Activated naive CD8-positive, alpha-beta T cell treated with anti-CD3 and anti-CD28 coated beads, Interleukin-2, amount 50 U/mL, for 24 hours (primary cell): ENCODE results near the gene UGGT2.
"Not testable (repeated sequence)": the region's sequence is repeated elsewhere in the genome, so short reads cannot be mapped to it uniquely, and the experiment has no call there.

Experiments used
- ATAC-seq: fragments of 150-1000 bp; cut with Tn5 transposase; one replicate; pipeline ENCODE4 v1.10.0; 2021
- DNase-seq: peaks from one replicate; pipeline ENCODE4 v3.0.0; 2021
- H3K27ac Mint-ChIP-seq: one replicate; pipeline ENCODE4 v1.8.0; 2021; ENCODE audit warnings: mild to moderate bottlenecking, mixed read lengths
- H3K27me3 Mint-ChIP-seq: one replicate; pipeline ENCODE4 v1.8.0; 2021; ENCODE audit warnings: mixed read lengths
- H3K36me3 Mint-ChIP-seq: one replicate; pipeline ENCODE4 v1.8.0; 2021; ENCODE audit warnings: low read depth, mixed read lengths
- H3K4me1 Mint-ChIP-seq: one replicate; pipeline ENCODE4 v1.8.0; 2021; ENCODE audit warnings: mixed read lengths
- H3K4me3 Mint-ChIP-seq: one replicate; pipeline ENCODE4 v1.8.0; 2021; ENCODE audit warnings: mild to moderate bottlenecking, moderate library complexity, mixed read lengths
- H3K9me3 Mint-ChIP-seq: one replicate; pipeline ENCODE4 v1.8.0; 2021; ENCODE audit warnings: mixed read lengths

Gene UGGT2

DNA sequence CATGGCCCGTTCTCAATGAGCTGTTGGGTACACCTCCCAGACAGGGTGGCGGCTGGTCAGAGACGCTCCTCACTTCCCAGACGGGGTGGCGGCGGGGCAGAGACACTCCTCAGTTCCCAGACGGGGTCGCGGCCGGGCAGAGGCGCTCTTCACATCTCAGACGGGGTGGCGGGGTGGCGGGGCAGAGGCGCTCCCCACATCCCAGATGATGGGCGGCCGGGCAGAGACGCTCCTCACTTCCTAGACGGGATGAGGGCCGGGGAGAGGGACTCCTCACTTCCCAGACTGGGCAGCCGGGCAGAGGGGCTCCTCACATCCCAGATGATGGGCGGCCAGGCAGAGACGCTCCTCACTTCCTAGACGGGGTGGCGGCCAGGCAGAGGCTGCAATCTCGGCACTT lies 207.5 kb downstream of the UGGT2 start:
- not testable (repeated sequence) for H3K27ac Mint-ChIP-seq, H3K4me3 Mint-ChIP-seq, H3K4me1 Mint-ChIP-seq, H3K9me3 Mint-ChIP-seq, H3K36me3 Mint-ChIP-seq, DNase-seq, H3K27me3 Mint-ChIP-seq, ATAC-seq

DNA sequence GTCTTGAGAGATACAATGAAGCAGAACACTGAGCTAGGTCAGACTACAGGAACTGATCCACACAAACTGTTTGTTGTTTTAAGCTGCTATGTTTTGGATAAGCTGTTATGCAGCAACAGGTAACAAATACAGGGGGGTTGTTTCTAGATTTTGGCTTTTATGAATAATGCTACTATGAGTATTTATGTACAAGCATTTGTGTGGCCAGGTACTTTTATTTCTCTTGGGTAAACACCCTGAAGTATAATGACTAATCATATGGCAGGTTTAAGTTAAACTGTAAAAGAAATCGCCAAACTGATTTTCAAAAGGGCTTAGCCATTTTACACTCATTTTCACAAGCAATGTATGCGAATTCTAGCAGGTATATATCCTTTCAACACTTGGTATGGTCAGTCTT lies 210.3 kb downstream of the UGGT2 start:
- Mint-ChIP-seq H3K27ac (no peak overlapping the region), H3K4me1 (no peaks in the 10 kb centered on the region), H3K27me3 (peaks cover 6% of the 10 kb centered on the region), H3K36me3 (no peaks in the 10 kb centered on the region), H3K4me3 (no peak overlapping the region), H3K9me3 (peaks cover 5% of the 10 kb centered on the region)
- no peak for DNase-seq
- ATAC-seq: no peak

DNA sequence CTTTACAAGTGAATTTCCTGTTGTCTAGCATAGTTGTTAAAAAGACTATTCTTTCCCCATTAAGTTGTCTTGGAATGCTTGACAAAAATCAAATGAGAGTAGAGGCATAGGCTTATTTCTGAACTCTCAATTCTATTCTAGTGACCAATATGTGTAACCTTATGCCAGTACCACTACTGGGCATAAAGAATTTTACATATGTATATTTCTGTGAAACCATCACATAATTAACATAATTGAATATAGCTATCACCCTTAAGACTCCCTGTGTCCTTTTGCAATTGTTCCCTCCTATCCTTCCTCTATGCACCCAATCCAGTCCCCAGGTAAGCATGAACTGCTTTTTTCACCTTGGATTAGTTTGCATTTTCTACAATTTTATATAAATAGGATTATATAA lies 211.3 kb downstream of the UGGT2 start:
- no peak overlapping the region for H3K4me3 Mint-ChIP-seq
- peaks cover 6% of the 10 kb centered on the region for H3K27me3 Mint-ChIP-seq
- peaks cover 5% of the 10 kb centered on the region for H3K9me3 Mint-ChIP-seq
- no peaks in the 10 kb centered on the region for H3K36me3 Mint-ChIP-seq
- ATAC-seq (no peak), DNase-seq (no peak)
- H3K4me1 Mint-ChIP-seq: no peaks in the 10 kb centered on the region
- no peak overlapping the region for H3K27ac Mint-ChIP-seq

DNA sequence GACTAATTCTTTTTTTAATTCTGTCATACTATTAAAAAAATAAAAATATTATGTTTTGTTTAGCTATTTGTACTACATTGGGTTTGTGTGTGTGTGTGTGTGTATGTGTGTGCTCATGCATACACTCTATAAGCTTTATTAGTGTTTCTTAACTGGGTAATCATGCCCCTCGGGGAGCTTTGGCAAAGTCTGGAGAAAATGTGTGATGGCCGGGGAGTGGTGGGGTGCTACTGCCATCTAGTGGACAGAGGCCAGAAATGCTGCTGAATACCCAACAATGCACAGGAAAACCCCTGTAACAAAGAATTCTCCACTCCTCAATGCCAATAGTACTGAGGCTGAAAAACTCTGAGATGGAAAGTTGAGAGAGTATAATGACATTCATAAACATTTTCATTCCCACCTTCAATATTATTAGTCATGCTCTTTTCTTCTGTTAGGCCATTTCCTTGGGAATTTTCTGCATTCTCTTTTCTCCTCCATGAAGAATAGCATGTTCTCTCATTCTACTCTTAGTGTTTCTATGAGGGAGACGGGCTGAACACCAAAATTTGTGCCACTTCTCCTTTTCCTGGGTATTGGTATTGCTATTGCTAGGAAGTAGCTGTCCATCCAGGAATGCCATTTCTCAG lies 219.0 kb downstream of the UGGT2 start:
- Mint-ChIP-seq H3K9me3 (peaks cover 5% of the 10 kb centered on the region), H3K4me1 (no peaks in the 10 kb centered on the region), H3K36me3 (no peaks in the 10 kb centered on the region), H3K4me3 (no peak overlapping the region), H3K27me3 (peaks cover 10% of the 10 kb centered on the region), H3K27ac (no peak overlapping the region)
- DNase-seq: peak; percentile 60
- ATAC-seq: peak; percentile 54

GRCh38 chr13:95833719-95834118 lies 219.5 kb downstream of the UGGT2 start:
- no peak for DNase-seq
- Mint-ChIP-seq H3K4me3 (no peak overlapping the region), H3K4me1 (no peaks in the 10 kb centered on the region), H3K27me3 (peaks cover 10% of the 10 kb centered on the region), H3K27ac (no peak overlapping the region), H3K36me3 (no peaks in the 10 kb centered on the region), H3K9me3 (peaks cover 2% of the 10 kb centered on the region)
- no peak for ATAC-seq

GRCh38 chr13:95833126-95833525 lies 220.1 kb downstream of the UGGT2 start:
- H3K9me3 Mint-ChIP-seq: no peaks in the 10 kb centered on the region
- DNase-seq (no peak), ATAC-seq (no peak)
- no peak overlapping the region for H3K4me3 Mint-ChIP-seq
- H3K4me1 Mint-ChIP-seq: no peaks in the 10 kb centered on the region
- H3K27me3 Mint-ChIP-seq: peaks cover 11% of the 10 kb centered on the region
- no peaks in the 10 kb centered on the region for H3K36me3 Mint-ChIP-seq
- H3K27ac Mint-ChIP-seq: no peak overlapping the region

GRCh38 chr13:95822303-95822702 lies 230.9 kb downstream of the UGGT2 start:
- ATAC-seq: no peak
- peaks cover 8% of the 10 kb centered on the region for H3K27me3 Mint-ChIP-seq
- H3K9me3 Mint-ChIP-seq: no peaks in the 10 kb centered on the region
- H3K4me3 Mint-ChIP-seq: no peak overlapping the region
- H3K36me3 Mint-ChIP-seq: no peaks in the 10 kb centered on the region
- H3K4me1 Mint-ChIP-seq: no peaks in the 10 kb centered on the region
- H3K27ac Mint-ChIP-seq: no peak overlapping the region
- no peak for DNase-seq

GRCh38 chr13:95814495-95814894 lies 238.7 kb downstream of the UGGT2 start:
- peaks cover 3% of the 10 kb centered on the region for H3K36me3 Mint-ChIP-seq
- DNase-seq: no peak
- H3K4me3 Mint-ChIP-seq: no peak overlapping the region
- H3K4me1 Mint-ChIP-seq: no peaks in the 10 kb centered on the region
- no peak overlapping the region for H3K27ac Mint-ChIP-seq
- ATAC-seq: no peak
- H3K9me3 Mint-ChIP-seq: peaks cover 17% of the 10 kb centered on the region
- H3K27me3 Mint-ChIP-seq: peaks cover 10% of the 10 kb centered on the region

- Mint-ChIP-seq H3K27me3 (peaks cover 14% of the 10 kb centered on the region), H3K27ac (no peak overlapping the region), H3K4me1 (no peaks in the 10 kb centered on the region), H3K4me3 (no peak overlapping the region), H3K36me3 (peaks cover 3% of the 10 kb centered on the region), H3K9me3 (peaks cover 20% of the 10 kb centered on the region)
- ATAC-seq (no peak), DNase-seq (no peak)
These were observed 240.1 kb downstream of the UGGT2 start for GRCh38 chr13:95813139-95813538.

- Mint-ChIP-seq H3K27me3 (peaks cover 21% of the 10 kb centered on the region), H3K4me1 (no peaks in the 10 kb centered on the region), H3K9me3 (peaks cover 25% of the 10 kb centered on the region), H3K27ac (no peak overlapping the region), H3K4me3 (no peak overlapping the region), H3K36me3 (peaks cover 3% of the 10 kb centered on the region)
- DNase-seq (no peak), ATAC-seq (no peak)
These were observed 243.8 kb downstream of the UGGT2 start for GRCh38 chr13:95809429-95809828.

DNA sequence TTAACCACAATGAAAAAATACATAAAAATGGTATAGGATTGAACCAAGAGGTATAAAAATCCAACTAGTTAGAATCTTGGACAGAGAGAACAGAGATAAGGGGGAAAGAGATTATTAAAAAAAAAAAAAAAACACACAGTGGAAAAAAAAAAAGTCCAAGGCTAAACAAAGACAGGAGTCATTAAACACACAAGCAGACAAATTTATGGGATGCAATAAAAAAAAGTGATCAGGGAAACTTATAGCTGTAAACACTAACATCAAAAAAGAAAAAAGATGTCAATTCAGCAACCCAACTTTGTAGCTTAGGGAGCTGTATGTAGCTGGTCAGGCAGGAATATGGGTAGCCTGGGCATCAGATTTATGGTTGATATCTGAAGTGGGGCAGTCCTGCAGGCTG lies 247.3 kb downstream of the UGGT2 start:
- H3K9me3 Mint-ChIP-seq: peaks cover 13% of the 10 kb centered on the region
- H3K27me3 Mint-ChIP-seq: peaks cover 27% of the 10 kb centered on the region
- DNase-seq (no peak), ATAC-seq (no peak)
- H3K4me1 Mint-ChIP-seq: no peaks in the 10 kb centered on the region
- no peaks in the 10 kb centered on the region for H3K36me3 Mint-ChIP-seq
- H3K27ac Mint-ChIP-seq: no peak overlapping the region
- H3K4me3 Mint-ChIP-seq: no peak overlapping the region

DNA sequence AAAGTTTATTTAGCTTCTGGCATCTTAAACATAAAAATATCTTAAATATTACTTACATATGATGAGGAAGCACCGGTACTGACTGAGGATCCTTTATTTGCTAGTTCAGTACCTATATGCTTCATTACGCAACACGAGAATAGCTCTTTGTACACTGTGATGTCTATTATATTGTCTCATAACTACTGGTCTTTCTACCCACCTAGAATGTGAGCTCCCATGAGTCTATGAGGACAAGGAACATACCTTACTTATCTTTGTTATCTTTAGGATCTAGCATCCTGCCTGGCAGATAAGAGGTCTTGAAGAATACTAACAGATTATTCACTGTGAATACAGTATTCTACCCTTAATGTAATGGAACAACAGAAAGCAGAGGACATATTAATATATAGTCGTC lies 251.4 kb downstream of the UGGT2 start:
- DNase-seq: no peak
- ATAC-seq: no peak

DNA sequence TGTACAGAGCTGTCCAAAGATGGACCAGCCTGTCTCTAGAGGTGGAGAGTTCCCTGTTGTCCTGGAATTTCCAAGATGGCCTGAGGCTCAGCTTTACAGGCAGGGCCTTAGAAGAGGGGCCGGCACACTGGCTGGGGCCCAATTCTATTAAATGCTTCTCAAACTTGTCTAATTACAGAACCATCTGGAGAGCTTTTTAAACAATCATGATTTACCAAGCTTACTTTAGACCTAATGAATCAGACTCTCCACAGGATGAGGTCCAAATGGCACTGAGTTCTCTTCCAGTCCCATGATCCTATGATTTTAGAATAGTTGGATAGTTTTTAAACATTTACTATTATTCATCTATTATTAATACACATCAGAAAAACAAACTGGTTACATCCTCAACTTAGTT lies 252.8 kb downstream of the UGGT2 start:
- no peak overlapping the region for H3K27ac Mint-ChIP-seq
- H3K36me3 Mint-ChIP-seq: no peaks in the 10 kb centered on the region
- ATAC-seq: no peak
- no peak for DNase-seq
- no peaks in the 10 kb centered on the region for H3K9me3 Mint-ChIP-seq
- no peak overlapping the region for H3K4me3 Mint-ChIP-seq
- H3K27me3 Mint-ChIP-seq: peaks cover 12% of the 10 kb centered on the region
- H3K4me1 Mint-ChIP-seq: no peaks in the 10 kb centered on the region

More for the DNA sequence above, 251.4 kb downstream of the UGGT2 start:
- Mint-ChIP-seq H3K4me3 (no peak overlapping the region), H3K9me3 (peaks cover 8% of the 10 kb centered on the region), H3K27ac (no peak overlapping the region), H3K36me3 (no peaks in the 10 kb centered on the region), H3K4me1 (no peaks in the 10 kb centered on the region), H3K27me3 (peaks cover 15% of the 10 kb centered on the region)

- Mint-ChIP-seq H3K36me3 (peaks cover 21% of the 10 kb centered on the region), H3K4me3 (no peak overlapping the region), H3K27ac (no peak overlapping the region), H3K27me3 (peaks cover 1% of the 10 kb centered on the region), H3K9me3 (no peaks in the 10 kb centered on the region), H3K4me1 (no peaks in the 10 kb centered on the region)
- DNase-seq (no peak), ATAC-seq (no peak)
These were observed 256.2 kb downstream of the UGGT2 start for GRCh38 chr13:95797016-95797415.

DNA sequence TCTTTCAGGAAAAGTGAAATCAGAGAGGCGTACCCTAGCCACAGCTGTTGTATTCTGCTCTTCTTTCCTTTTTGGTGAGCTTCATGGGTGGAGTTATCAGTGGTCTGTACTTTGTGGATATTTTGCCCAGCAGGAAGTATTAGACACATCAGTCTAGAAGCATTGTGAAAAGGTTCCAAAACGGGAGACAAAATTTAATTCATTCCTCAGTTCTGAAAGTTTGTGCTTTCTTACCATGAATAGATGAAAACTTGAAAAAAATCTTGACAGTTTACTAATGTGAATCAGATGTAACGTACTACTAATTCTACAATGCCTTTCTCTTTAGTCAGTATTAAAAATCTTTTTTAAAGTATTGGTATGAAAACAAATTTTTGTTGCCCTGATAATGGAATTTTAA lies 259.4 kb downstream of the UGGT2 start:
- no peak for ATAC-seq
- no peak for DNase-seq
- H3K36me3 Mint-ChIP-seq: peaks cover 44% of the 10 kb centered on the region
- H3K27ac Mint-ChIP-seq: no peak overlapping the region
- H3K9me3 Mint-ChIP-seq: no peaks in the 10 kb centered on the region
- H3K4me3 Mint-ChIP-seq: no peak overlapping the region
- no peaks in the 10 kb centered on the region for H3K4me1 Mint-ChIP-seq
- H3K27me3 Mint-ChIP-seq: no peaks in the 10 kb centered on the region

DNA sequence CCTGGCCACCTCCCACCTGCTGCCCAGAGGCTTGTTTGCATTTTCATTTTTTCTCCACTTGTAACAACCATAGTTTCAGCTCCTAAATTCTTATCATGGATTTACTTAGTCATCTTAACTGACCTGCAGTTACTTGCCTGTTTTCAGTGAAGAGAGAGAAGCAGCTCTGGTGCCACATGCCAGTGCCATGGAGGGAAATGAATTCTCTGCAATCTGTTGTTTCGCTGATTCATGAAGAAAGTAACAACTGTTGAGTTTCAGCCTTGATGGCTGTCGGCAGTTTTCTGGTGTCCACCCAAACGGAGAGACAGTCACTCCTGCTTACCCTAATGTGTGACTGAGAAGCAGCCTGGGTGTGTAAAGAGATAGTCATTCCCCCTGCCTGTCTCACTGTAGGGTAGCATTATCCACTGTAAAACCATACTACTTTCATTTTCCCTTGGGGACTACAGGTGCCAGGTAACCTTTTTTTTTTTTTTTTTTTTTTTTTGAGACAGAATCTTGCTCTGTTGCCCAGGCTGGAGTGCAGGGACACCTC lies 260.1 kb downstream of the UGGT2 start:
- Mint-ChIP-seq H3K4me3 (no peak overlapping the region), H3K4me1 (no peaks in the 10 kb centered on the region), H3K36me3 (peaks cover 51% of the 10 kb centered on the region), H3K27me3 (no peaks in the 10 kb centered on the region), H3K9me3 (no peaks in the 10 kb centered on the region), H3K27ac (no peak overlapping the region)
- no peak for ATAC-seq
- DNase-seq: no peak
